Panc1 (cell line): ENCODE measurements around the gene SNRNP27. TPM values are rescaled to one million over a fixed set of nuclear protein-coding genes. Genes with fewer than 3 reads are reported as not detected.

ENCODE experiments used
- ATAC-seq: fragments of 200-7000 bp; cut with Tn5 transposase; 2 replicates; pipeline ENCODE4 v1.9.1; 2020; ENCODE audit warnings: mild to moderate bottlenecking, moderate library complexity
- BruUV-seq: library from RNA; stranded (reverse); fragments of 400-500 nt; replicated peaks from 2 replicates; lab custom pipeline; 2021; lab: Mats Ljungman, UMichigan
- CTCF ChIA-PET: fragments of 300-600 bp; sonication (Branson Sonifier 250); formaldehyde crosslinking; loops from one replicate; lab custom pipeline; 2022; ENCODE audit warnings: antibody characterized with exemption; lab: Charles Lee
- POLR2A ChIA-PET: fragments of 300-600 bp; sonication (Branson Sonifier 250); formaldehyde crosslinking; loops from one replicate; lab custom pipeline; 2022; ENCODE audit warnings: antibody characterized with exemption; lab: Charles Lee
- DNase-seq: peaks from one replicate; pipeline ENCODE4 v3.0.0-alpha.2; 2010; ENCODE audit warnings: low read depth, low spot score
- H3K27ac ChIP-seq: 2 replicates; pipeline ENCODE4 v1.5.1; 2011; ENCODE audit warnings: mild to moderate bottlenecking, low read length, inconsistent platforms
- H3K27me3 ChIP-seq: fragments of 200-500 bp; sonication (Bioruptor generic); 2 replicates; pipeline ENCODE4 v1.6.0; 2014; ENCODE audit warnings: low read length, inconsistent platforms; ENCODE audit not compliant: control insufficient read depth, insufficient read depth
- H3K36me3 ChIP-seq: fragments of 200-500 bp; sonication (Bioruptor generic); 2 replicates; pipeline ENCODE4 v1.5.1; 2014; ENCODE audit warnings: inconsistent platforms, mild to moderate bottlenecking, low read length, moderate library complexity; ENCODE audit not compliant: control insufficient read depth, insufficient read depth
- H3K4me1 ChIP-seq: 2 replicates; pipeline ENCODE4 v1.5.1; 2011; ENCODE audit warnings: inconsistent platforms, mild to moderate bottlenecking, low read length, moderate library complexity; ENCODE audit not compliant: control insufficient read depth, insufficient read depth
- H3K4me3 ChIP-seq, 2 experiments: 2 replicates each; pipeline ENCODE4 v1.5.1; 2011 to 2012; ENCODE audit warnings: low read depth in 2 of 2, low read length in 2 of 2, mild to moderate bottlenecking in 2 of 2, inconsistent platforms in 1 of 2, moderate library complexity in 1 of 2
- H3K9me3 ChIP-seq: fragments of 200-500 bp; sonication (Bioruptor generic); 2 replicates; pipeline ENCODE4 v1.5.1; 2014; ENCODE audit warnings: low read depth, mild to moderate bottlenecking, inconsistent platforms, low read length, moderate library complexity; ENCODE audit not compliant: control insufficient read depth, insufficient read depth
- POLR2AphosphoS5 ChIP-seq: IDR thresholded peaks from 2 replicates; pipeline ENCODE4 v1.6.1; 2012; ENCODE audit warnings: mild to moderate bottlenecking, low read depth, low read length, moderate library complexity
- SIN3A ChIP-seq: IDR thresholded peaks from 2 replicates; pipeline ENCODE4 v1.6.1; 2012; ENCODE audit warnings: low read depth, mild to moderate bottlenecking, low read length, moderate library complexity, borderline replicate concordance; ENCODE audit not compliant: insufficient read depth
- TCF7L2 ChIP-seq: IDR thresholded peaks from 2 replicates; pipeline ENCODE4 v1.6.1; 2011; ENCODE audit warnings: mild to moderate bottlenecking, low read depth, low read length, inconsistent platforms
- in situ Hi-C: cut with HindIII; loops from 2 replicates; pipeline ENCODE4 v1.10.0; 2016; ENCODE audit warnings: low sequenced_read_pairs, low pct_unique_long_range_greater_than_20kb
- intact Hi-C: fragments of 100-400 bp; cut with micrococcal nuclease; formaldehyde crosslinking; loops from one replicate; pipeline ENCODE4 v1.10.0; 2022; ENCODE audit not compliant: unreplicated experiment
- total RNA-seq: library from RNA; stranded (reverse); gene quantifications from one replicate; pipeline ENCODE4 v1.2.1, GENCODE V29; 2021; ENCODE audit not compliant: unreplicated experiment
- TF ChIP-seq, protein P1 (sequence below): fragments of 450-650 bp; IDR thresholded peaks from 2 replicates; pipeline ENCODE4 v1.5.1; 2017; ENCODE audit warnings: mild to moderate bottlenecking
- TF ChIP-seq, protein P2 (sequence below), 2 experiments: IDR thresholded peaks; 2 replicates each; pipeline ENCODE4 v1.6.1; 2011 to 2012; ENCODE audit warnings: low read depth in 2 of 2, control low read depth in 1 of 2, low read length in 1 of 2, mild to moderate bottlenecking in 1 of 2, moderate library complexity in 1 of 2; ENCODE audit not compliant: insufficient read depth in 1 of 2

SNRNP27 gene
- total RNA-seq, 1 experiment from 2014 or later, result 39.7 TPM

- Histone ChIP-seq H3K9me3 (no peaks in the 10 kb centered on the region), H3K27me3 (no peaks in the 10 kb centered on the region), H3K36me3 (no peaks in the 10 kb centered on the region), H3K27ac (no peak overlapping the region), H3K4me1 (0 out of 2 replicates have a peak, but pooled peaks cover 4% of the 10 kb centered on the region), H3K4me3 (no peak overlapping the region)
- intact Hi-C loops (no loop called here), in situ Hi-C loops (no loop called here)
- BruUV-seq, result no TSS peak
- ATAC-seq (no peak), DNase-seq (no peak)
- ChIA-PET POLR2A (no interaction called here), CTCF (no interaction called here)
- TF ChIP-seq POLR2AphosphoS5 (no peak), TCF7L2 (no peak), SIN3A (no peak)
- TF ChIP-seq, protein P1, sequence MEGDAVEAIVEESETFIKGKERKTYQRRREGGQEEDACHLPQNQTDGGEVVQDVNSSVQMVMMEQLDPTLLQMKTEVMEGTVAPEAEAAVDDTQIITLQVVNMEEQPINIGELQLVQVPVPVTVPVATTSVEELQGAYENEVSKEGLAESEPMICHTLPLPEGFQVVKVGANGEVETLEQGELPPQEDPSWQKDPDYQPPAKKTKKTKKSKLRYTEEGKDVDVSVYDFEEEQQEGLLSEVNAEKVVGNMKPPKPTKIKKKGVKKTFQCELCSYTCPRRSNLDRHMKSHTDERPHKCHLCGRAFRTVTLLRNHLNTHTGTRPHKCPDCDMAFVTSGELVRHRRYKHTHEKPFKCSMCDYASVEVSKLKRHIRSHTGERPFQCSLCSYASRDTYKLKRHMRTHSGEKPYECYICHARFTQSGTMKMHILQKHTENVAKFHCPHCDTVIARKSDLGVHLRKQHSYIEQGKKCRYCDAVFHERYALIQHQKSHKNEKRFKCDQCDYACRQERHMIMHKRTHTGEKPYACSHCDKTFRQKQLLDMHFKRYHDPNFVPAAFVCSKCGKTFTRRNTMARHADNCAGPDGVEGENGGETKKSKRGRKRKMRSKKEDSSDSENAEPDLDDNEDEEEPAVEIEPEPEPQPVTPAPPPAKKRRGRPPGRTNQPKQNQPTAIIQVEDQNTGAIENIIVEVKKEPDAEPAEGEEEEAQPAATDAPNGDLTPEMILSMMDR, result no peak
- TF ChIP-seq, protein P2, sequence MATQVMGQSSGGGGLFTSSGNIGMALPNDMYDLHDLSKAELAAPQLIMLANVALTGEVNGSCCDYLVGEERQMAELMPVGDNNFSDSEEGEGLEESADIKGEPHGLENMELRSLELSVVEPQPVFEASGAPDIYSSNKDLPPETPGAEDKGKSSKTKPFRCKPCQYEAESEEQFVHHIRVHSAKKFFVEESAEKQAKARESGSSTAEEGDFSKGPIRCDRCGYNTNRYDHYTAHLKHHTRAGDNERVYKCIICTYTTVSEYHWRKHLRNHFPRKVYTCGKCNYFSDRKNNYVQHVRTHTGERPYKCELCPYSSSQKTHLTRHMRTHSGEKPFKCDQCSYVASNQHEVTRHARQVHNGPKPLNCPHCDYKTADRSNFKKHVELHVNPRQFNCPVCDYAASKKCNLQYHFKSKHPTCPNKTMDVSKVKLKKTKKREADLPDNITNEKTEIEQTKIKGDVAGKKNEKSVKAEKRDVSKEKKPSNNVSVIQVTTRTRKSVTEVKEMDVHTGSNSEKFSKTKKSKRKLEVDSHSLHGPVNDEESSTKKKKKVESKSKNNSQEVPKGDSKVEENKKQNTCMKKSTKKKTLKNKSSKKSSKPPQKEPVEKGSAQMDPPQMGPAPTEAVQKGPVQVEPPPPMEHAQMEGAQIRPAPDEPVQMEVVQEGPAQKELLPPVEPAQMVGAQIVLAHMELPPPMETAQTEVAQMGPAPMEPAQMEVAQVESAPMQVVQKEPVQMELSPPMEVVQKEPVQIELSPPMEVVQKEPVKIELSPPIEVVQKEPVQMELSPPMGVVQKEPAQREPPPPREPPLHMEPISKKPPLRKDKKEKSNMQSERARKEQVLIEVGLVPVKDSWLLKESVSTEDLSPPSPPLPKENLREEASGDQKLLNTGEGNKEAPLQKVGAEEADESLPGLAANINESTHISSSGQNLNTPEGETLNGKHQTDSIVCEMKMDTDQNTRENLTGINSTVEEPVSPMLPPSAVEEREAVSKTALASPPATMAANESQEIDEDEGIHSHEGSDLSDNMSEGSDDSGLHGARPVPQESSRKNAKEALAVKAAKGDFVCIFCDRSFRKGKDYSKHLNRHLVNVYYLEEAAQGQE (IDR thresholded peaks at IDR 0.05; ENCODE audit: insufficient read depth in 1 of 2, low read depth in 2 of 2, low read length in 1 of 2), result no peak
Observed at GRCh38 chr2:69931832-69932595, 38.3 kb downstream of the SNRNP27 start.

DNA sequence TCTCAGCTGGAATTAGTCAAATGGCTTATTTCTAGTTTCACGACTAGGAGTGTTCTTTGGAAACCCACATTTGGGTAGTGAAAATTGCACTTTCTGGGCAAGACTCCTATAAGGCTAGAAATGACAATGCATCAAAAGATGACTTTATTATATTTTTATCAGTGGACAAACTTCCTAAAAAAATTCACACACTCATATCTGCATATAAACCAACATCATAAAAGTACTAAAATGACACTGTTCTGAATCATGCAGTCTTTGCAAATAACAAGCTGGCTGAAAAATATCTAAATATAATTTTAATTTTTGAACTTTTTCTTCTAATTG is 38.8 kb downstream of the SNRNP27 start:
- H3K27me3 ChIP-seq, result no peaks in the 10 kb centered on the region
- H3K4me3 ChIP-seq, result no peak overlapping the region
- ATAC-seq (no peak), DNase-seq (no peak)
- no peak for TF ChIP-seq SIN3A
- TF ChIP-seq, protein P1, result no peak
- TF ChIP-seq, protein P2 (IDR thresholded peaks at IDR 0.05; ENCODE audit: insufficient read depth in 1 of 2, low read depth in 2 of 2, low read length in 1 of 2), result no peak
- no peak for TF ChIP-seq TCF7L2
- TF ChIP-seq POLR2AphosphoS5, result no peak
- H3K4me1 ChIP-seq, result 0 out of 2 replicates have a peak, but pooled peaks cover 4% of the 10 kb centered on the region
- ChIA-PET POLR2A (interaction anchor here (1.3 kb wide), 1 partner anchor 18 kb away, joined by 3 read pairs; the partner anchor contains the start of gene MXD1), CTCF (no interaction called here)
- H3K9me3 ChIP-seq, result no peaks in the 10 kb centered on the region
- H3K36me3 ChIP-seq, result no peaks in the 10 kb centered on the region
- intact Hi-C loops, result no loop called here
- BruUV-seq, result no TSS peak
- in situ Hi-C loops, result no loop called here
- H3K27ac ChIP-seq, result no peak overlapping the region
